ENCODE measurements around the gene TESPA1.
"Not testable (repeated sequence)": the region's sequence is repeated elsewhere in the genome, so short reads cannot be mapped to it uniquely, and the experiment has no call there.

Gene TESPA1

GRCh38 chr12:54943292-54943691 lies 41.3 kb downstream of the TESPA1 start:
- not testable (repeated sequence) for DNase-seq

- no peak for DNase-seq
These were observed 42.9 kb downstream of the TESPA1 start for GRCh38 chr12:54941659-54942058.

- DNase-seq, result no peak
These were observed 43.7 kb downstream of the TESPA1 start for GRCh38 chr12:54940727-54941315.

GRCh38 chr12:54937929-54938328 lies 46.6 kb downstream of the TESPA1 start:
- DNase-seq, result no peak

GRCh38 chr12:54937376-54937775 lies 47.2 kb downstream of the TESPA1 start:
- no peak for DNase-seq

GRCh38 chr12:54936736-54937135 lies 47.8 kb downstream of the TESPA1 start:
- DNase-seq, result no peak

- DNase-seq, result no peak
These were observed 49.2 kb downstream of the TESPA1 start for GRCh38 chr12:54935235-54935951.

- no peak for DNase-seq
These were observed 50.1 kb downstream of the TESPA1 start for GRCh38 chr12:54934419-54934818.

GRCh38 chr12:54933376-54933775 lies 51.2 kb downstream of the TESPA1 start:
- no peak for DNase-seq

GRCh38 chr12:54932691-54933090 lies 51.9 kb downstream of the TESPA1 start:
- no peak for DNase-seq

GRCh38 chr12:54932038-54932437 lies 52.5 kb downstream of the TESPA1 start:
- no peak for DNase-seq

GRCh38 chr12:54929998-54930397 lies 54.6 kb downstream of the TESPA1 start:
- no peak for DNase-seq

- no peak for DNase-seq
These were observed 58.3 kb downstream of the TESPA1 start for GRCh38 chr12:54926246-54926645.

GRCh38 chr12:54924972-54925707 lies 59.4 kb downstream of the TESPA1 start:
- no peak for DNase-seq

- DNase-seq, result no peak
These were observed 67.5 kb downstream of the TESPA1 start for GRCh38 chr12:54917001-54917488.

All from NCI-H1417 treated with DMSO at 0.1 percent for 48 hours (cell line).